COLO668 (cell line): ENCODE data around the gene CYP2R1.

Experiments used
- DNase-seq: peaks from one replicate; lab custom pipeline; 2025; ENCODE audit not compliant: unreplicated experiment; lab: John Stamatoyannopoulos, UW

Gene CYP2R1, protein sequence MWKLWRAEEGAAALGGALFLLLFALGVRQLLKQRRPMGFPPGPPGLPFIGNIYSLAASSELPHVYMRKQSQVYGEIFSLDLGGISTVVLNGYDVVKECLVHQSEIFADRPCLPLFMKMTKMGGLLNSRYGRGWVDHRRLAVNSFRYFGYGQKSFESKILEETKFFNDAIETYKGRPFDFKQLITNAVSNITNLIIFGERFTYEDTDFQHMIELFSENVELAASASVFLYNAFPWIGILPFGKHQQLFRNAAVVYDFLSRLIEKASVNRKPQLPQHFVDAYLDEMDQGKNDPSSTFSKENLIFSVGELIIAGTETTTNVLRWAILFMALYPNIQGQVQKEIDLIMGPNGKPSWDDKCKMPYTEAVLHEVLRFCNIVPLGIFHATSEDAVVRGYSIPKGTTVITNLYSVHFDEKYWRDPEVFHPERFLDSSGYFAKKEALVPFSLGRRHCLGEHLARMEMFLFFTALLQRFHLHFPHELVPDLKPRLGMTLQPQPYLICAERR

DNA sequence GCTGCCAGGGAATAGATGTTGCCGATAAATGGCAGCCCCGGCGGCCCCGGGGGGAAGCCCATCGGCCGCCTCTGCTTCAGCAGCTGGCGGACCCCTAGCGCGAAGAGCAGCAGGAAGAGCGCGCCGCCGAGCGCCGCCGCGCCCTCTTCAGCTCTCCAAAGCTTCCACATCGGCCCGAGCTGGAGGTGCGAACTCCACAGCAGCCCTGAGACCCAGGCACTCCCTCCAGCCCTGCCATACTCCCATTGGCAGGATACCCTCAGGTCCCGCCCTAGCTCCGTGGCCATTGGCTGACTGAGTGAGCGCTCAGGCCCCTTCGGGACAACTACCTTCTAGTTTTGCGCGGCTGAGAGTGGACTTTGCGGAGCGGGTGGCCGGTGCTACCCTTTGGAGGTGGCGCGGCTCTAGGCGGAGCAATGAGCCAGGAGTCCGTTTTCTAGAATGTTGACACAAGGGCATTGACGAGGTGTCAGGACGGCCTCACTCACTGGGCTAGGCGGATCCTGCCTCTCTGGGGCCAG lies at the start of gene CYP2R1:
Gene CYP2R1, minus strand, starts transcription at position 196 of the 521 bp plus-strand sequence. Its CDS starts 26 bp downstream, at position 170.
- peak; percentile 97 for DNase-seq

DNA sequence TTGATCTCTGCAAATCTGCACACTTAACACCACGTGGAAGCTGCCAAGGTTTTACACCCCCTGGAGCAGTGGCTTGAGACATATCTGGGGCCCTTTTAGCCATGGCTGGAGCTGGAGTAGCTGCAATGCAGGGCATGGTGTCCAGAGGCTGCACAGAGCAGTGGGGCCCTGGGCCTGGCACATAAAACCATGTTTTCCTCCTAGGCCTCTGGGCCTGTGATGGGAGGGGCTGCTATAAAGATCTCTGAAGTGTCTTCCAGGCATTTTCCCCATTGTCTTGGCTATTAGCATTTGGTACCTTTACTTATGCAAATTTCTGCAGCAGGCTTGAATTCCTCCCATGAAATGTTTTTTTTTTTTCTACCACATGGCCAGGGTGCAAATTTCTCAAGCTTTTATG lies 46.9 kb upstream of the CYP2R1 start:
- no peak for DNase-seq

DNA sequence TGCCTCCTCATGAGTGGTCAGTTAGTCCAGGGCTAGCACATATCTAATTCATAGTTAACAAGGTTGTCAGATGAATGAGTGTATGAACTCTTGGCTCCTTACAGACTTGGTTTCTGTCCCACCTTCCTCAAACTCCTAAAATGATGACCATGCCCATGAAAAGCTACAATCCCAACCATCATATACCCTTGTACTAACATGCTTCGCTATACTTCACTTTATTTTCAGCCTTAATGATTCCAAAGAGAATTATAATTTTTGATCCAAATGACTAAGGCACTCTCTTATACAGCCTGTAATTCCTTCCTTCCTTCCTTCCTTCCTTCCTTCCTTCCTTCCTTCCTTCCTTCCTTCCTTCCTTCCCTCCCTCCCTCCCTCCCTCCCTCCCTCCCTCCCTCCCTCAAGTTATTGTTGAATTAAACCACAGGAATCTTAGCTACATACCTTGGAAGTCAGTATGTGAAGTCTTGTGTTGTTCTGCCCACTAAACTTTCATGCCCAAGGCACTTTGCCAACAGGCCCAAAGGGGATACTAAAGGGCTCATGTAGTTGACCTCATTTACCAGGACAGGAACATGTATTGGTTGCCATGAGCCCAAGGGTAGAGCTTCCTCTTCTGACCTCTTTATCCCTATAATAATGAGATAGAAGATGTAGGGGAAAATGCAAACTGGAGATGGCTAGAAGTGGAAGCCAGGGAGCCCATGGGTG lies 42.8 kb upstream of the CYP2R1 start:
- no peak for DNase-seq

DNA sequence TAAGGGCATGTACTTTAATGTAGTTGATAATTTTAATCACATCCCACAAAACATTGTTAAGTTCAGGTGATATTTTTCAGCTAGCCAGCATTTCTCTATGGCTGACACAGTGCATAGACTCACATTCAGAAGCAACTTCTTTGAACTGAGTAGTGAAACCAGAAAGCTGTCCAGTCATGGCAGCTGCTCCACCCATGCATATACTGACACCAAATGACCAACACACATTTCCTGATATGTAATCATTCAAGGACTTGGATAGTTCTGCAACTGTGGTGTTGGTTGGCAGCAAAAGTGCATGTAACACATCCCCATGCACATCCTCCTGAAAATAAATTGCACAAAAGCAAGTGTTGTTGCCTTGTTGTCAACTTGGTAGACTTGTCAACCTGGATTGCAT lies 40.4 kb upstream of the CYP2R1 start:
- no peak for DNase-seq

DNA sequence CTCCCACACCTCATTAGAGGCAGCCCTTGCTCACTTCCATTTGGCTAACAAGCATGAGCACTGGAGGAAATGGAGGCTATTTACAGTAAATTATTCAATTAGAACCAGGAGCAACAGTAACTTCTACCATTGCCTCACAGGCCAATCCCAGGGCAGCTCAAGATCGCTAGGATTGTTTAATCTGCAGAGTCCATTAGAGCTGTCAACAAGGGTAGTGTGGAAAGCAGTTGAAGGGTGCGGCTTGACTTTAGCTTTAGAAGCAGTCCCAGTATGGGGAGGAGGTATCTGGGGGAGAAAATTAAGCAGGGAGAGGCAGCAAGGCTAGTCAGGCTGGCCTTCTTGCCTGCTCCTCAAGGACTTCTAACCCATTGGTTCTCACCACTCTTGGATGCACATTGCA lies 38.3 kb upstream of the CYP2R1 start:
- DNase-seq, result no peak

DNA sequence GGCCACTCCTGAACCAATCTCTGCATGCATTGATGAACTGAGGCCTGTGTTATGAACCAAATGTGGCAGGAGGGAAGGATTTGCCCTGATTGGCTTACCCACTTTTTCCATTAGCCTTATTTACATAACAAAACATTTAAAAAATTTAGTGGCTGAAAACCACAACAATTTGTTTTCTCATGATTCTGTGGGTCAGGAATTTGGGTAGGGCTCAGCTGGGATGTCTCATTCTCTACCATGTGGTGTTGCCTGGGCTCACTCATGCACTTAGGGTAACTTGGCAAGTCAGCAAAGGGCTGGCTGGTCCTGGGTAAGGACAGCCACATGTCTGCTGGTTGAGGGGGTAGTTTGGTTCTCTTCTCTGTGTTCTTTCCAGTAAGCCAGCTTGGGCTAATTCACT lies 35.1 kb upstream of the CYP2R1 start:
- DNase-seq, result no peak

DNA sequence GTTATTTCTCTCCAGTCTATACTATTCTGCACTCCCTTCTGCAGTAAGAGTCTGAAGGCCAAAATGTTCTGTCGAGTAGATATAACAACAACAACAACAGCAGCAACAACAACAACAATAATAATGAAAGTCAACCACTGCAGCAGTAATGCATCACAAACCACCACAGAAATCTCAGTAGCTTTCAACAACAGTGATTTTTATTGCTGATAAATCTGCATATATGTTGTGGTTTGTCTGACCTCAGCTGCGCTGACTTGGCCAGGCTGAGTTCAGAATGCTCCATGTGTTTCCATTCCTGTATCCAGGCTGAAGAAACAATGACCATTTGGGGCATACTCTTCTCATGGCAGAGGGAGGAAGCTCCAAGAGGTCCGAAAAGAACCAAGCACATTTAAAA lies 32.3 kb upstream of the CYP2R1 start:
- no peak for DNase-seq

DNA sequence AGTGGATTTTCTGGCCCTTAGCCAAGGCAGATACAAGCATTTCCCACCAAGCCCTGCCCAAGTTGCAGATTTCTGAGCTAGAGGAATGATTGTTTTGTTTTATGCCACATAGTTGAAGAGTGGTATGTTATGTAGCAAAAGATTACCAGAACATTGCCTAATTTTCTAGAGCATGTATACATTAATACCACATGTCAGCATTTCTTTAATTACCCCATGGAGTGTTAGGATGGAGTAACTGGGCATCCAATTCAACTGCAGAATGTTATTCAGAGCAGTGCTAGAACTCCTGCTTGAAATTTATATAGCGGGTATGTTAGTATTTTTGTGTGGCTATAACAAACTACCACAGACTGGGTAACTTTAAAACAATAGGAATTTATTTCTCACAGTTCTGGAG lies 24.4 kb upstream of the CYP2R1 start:
- no peak for DNase-seq

DNA sequence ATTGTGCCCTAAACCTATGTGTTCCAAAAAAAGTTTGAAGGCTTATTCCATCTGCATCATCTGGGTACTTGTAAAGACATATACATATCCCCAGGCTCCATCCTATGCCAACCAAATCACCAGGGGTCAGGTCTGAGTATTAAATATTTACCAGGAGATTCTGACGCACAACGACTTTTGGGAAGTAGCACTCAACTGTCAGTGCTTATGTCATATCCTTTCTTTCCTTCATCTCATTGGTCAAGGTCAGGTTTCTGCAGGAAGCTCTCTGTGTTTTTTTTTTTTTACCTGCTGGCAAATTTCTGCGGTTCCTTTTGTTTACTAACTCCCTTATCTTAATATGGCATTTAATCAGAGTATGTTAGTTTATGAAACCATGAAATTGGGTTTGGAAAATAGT lies 22.5 kb upstream of the CYP2R1 start:
- DNase-seq, result no peak

DNA sequence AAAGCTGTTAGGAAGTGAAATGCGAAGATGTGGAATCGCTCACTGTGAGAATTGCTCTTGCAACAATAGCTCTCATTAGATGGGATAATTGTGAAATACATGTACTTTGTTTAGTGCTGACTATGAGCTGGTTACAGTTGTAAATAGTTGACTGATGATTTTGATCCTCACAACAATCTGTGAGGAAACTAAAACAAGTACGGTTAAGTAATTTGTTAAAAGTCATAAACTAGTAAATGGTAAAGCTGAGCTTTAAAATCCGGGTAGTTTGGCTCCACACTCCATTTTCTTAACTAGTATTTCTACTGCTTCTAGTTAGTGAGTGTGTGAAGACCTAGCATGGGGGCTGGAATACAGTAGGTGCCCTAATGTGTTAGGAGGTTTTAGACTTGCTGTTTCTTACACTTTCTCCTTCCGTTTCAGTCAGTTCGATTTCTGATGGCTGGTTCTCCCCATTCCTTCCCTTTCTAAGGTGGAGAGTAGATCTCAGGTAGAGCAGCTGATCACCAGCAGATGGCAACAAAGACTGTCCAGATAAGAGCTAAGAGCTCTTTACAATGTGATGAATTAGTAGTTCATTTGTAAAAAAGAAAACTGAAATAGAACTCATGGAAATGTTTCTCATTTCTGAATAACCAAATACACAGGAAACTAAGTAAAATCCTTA lies 16.3 kb upstream of the CYP2R1 start:
- DNase-seq, result peak; percentile 43

DNA sequence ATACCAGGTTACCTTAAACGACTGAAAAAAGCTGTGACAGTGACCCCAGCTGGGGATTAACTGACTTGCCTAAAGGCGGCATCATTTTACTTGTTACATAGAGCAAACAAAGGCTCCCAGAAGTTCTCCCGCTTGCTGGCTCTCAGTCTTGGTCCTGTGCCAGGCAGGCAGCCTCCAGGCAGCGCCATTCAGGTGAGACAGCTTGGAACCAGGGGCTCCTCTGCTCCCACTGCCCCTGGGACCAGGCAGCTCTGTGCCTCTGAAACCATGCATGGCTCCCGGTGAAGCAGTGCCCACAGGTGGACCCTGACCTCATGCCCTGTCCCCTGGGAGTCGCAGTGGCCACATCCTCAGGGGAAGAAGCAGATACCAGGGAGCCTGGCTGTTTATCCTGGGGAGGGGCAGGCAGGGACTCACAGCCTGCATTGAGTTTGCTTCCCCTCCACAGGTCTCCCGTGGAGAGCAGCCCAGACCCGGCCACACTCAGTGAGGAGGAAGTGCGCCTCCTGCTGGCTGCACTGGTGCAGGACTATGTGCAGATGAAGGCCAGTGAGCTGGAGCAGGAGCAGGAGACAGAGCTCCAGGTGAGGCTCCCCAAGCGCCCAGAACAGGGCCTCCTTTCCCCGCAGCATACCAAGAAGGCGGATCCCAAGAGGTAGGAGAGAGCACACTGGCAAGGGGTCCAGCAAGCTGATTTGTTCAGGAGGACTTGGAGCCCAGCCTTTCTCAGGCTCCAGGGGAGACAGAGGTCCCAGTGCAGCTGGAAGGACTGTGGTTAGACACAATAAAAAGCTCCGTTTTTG lies 15.6 kb upstream of the CYP2R1 start:
- DNase-seq, result peak; percentile 84

DNA sequence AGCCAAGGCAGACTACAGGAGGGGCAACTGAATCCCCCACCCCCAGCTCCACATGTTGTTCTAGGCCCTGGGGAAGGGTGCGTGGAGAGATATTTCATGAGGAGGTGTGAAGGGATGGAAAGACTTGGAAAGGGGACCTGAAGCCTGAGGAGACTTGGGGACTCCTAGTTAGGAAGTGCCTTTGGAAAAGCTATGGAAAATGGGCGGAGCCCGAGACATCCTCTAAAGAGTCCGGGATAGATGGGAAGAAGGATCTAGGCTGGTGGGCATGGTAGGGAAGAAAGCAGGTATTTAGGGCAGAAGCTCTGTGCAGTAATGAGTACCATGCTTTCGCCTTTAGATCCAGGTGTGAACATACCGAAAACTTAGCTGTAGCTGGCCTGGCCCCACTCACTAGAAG lies 15.0 kb upstream of the CYP2R1 start:
- no peak for DNase-seq

DNA sequence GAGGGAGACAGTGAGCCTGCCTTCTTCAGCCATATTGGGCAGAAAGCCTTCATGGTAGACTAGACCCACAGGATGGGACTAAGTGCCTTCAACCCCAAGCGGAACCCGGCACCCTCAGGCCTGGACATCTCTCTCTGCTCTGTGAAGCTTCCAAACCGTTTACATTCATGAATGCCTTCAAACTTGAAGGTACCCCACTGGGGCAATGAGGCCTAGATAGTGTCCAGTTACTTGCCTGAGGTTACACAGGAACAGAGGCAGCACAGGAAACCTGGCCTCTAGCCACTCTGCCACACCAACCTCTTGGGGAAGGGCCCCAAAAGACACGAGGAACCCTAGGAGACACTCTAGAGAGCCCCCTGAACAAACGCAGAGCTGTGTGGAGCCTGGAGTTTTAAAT lies 14.5 kb upstream of the CYP2R1 start:
- no peak for DNase-seq

DNA sequence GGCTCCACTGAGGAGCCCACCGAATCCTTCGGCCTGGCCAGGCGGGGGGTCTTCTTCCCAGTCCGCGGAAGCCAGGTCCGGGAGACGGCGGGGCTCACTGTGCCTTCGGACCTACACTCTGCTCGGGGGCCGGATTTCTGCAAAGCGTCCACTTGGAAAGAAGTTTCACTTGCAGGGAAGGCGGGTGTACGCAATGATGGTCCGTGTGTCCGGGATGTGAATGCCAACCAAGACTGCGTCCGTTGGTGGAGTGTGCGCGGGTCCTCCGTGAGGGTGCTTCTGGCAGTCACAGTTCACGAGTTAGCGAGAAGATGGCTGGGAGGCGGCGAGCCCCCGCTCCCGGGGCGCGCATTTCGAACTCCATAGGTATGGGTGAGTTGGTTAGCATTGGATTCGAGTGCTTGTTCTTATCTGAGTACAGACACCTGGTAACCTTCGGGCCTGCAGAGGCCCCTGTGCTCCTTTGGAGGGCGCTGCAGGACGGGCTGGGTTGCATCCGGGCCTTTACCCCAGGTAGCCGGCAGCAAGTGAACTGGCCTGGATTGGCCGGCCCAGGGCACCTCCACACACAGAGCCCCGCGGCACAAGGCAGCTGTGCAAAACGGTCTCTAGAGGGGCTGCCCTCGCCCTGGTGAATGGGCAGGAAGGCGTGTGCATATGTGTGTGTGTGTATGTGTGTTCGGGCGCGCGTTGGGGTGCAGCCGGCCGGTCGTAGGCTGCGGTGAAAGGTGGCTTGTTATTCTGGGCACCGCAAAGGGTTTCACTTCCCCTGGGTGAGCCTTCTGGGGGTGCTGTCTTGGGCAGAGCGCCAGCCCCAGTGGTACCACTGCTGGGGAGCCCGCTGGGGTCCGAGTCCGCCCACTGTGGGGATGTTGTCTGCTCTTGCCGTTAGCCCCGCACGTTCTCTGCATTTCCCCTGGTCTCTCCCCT lies 13.3 kb upstream of the CYP2R1 start:
- DNase-seq, result peak; percentile 42

DNA sequence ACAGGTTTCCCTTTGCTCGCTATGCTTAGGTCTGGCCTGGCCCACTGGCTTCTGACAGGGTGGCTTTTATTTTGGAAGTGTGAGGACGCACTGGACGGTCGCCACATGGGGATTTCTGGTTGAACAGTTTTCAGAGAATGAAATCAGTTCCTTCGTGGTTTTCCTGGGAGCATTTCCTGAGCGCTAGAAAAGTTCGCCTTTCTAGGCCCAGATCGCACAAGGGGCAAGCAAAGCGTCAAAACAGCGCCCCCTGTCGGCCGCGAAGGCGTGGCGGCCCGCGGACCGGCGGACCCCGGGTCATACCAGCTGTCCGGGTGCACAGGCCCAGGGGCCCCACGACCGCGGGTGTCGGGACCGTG lies 12.7 kb upstream of the CYP2R1 start:
- DNase-seq, result peak; percentile 72

DNA sequence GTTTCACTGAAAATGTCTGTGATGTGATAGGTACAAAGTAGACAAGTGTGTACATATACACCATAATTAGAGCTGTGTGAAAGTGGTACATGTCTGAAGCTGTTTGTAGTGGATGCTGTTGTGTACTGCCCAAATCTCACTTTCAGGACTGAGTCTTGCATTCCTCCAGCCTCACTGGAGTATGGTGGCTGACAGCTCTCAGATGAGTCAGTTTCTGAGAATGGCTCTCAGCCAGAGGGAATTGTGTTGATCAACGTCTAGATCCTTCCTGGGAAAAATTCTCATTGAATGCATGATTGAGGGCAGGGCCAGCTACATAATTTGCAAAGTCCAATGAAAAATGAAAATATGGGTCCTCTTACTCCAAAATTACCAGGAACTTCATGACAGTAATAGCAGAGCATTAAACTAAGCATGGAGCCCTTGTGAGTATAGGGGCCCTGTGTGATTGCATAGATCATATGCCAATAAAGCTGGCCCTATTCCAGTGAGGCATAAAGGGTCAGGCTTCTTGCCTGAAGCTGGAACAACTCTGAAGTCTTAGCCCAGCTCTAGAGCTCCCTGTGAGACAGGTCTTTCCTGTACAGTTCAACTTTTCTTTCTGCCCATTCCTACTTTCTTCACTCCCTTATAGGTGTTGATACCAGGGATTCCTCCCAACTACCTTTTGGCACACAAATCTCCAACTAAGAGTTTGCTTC lies 10.8 kb upstream of the CYP2R1 start:
- no peak for DNase-seq

DNA sequence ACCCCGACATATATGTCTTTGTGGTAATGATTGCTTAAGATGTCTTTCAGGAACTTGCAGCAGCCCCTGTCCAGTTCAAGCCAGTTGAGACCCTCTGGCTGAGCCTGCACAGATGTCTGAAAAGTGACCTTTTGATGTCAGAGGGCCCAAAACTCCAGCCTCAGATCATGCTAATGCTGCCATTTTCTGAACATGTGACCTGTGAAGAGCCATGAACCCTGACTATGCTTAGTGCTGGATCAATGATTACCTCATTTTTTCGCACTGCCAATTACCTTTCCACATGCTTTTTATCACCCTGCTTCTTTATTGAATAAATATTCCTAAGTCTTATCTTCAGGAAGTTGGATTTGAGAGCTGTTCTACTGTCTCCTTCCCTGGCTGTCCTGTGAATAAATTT lies 6.9 kb upstream of the CYP2R1 start:
- DNase-seq, result no peak

DNA sequence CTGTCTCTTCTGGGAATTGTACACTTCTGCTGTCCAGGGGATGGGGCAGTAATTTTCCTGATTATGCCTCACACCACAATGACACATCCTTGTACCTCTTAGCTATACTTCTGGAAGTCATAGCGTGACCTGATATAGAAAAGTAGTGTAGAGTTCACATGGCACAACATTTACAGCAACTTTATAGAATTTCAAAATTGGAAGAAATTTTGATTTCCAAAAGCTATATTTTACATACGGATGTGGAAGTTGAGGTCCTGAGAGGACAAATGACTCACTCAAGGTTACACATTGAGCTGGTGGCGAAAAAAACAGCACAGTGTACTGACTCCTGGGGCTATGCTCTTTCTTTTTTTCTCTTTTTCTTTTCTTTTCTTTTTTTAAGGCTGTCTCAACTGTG lies 6.3 kb upstream of the CYP2R1 start:
- DNase-seq, result no peak
